Spinal cord (tissue), 10 donors: ENCODE data around the gene SLC39A1. TPM values are rescaled to one million over a fixed set of nuclear protein-coding genes. Genes with fewer than 3 reads are reported as not detected.
"Not testable (repeated sequence)": the region's sequence is repeated elsewhere in the genome, so short reads cannot be mapped to it uniquely, and the experiment has no call there.

Experiments used
- DNase-seq, 6 donors: peaks; one replicate each; pipeline versions ENCODE4 v3.0.0 to v3.0.0-alpha.2; 2013 to 2015; ENCODE audit warnings: low spot score in 6 of 6, low read depth in 4 of 6
- H3K27ac ChIP-seq: one replicate; pipeline ENCODE4 v1.5.1; 2013; ENCODE audit warnings: low read depth, low read length, control low read depth
- H3K27me3 ChIP-seq: one replicate; pipeline ENCODE4 v1.6.1; 2013; ENCODE audit warnings: low read length; ENCODE audit not compliant: control insufficient read depth, insufficient read depth
- H3K36me3 ChIP-seq: one replicate; pipeline ENCODE4 v1.6.1; 2013; ENCODE audit warnings: low read length; ENCODE audit not compliant: control insufficient read depth, insufficient read depth
- H3K4me1 ChIP-seq: one replicate; pipeline ENCODE4 v1.6.1; 2013; ENCODE audit warnings: low read length; ENCODE audit not compliant: control insufficient read depth, insufficient read depth
- H3K4me3 ChIP-seq: one replicate; pipeline ENCODE4 v1.5.1; 2013; ENCODE audit warnings: low read depth, low read length, control low read depth
- H3K9me3 ChIP-seq: one replicate; pipeline ENCODE4 v1.6.1; 2013; ENCODE audit warnings: low read length; ENCODE audit not compliant: control insufficient read depth, insufficient read depth
- WGBS: methylation state at CpG from one replicate; pipeline ENCODE4 v1.1.5; 2013; ENCODE audit warnings: missing lambda C conversion rate; ENCODE audit not compliant: insufficient coverage; 5-methylcytosine and 5-hydroxymethylcytosine counted together
- polyA plus RNA-seq, 2 donors: library from polyadenylated mRNA; unstranded; fragments of 120-200 nt; gene quantifications; one replicate each; pipeline ENCODE4 v1.2.1, GENCODE V29; 2013; ENCODE audit not compliant: insufficient read length in 2 of 2
- total RNA-seq, 2 donors: library from RNA; depleted of rRNA in 1 of 2; stranded (reverse); fragments of 120-200 nt in 1 of 2; fragments of >200 nt in 1 of 2; gene quantifications; one replicate each; pipeline versions ENCODE4 v1.2.3 to v1.2.4, GENCODE V29; 2013 to 2014
- donor health status: healthy.

Gene SLC39A1
- total and polyA plus RNA-seq, 4 donors: 30.5 to 66.0 (median 40.0) TPM

DNA sequence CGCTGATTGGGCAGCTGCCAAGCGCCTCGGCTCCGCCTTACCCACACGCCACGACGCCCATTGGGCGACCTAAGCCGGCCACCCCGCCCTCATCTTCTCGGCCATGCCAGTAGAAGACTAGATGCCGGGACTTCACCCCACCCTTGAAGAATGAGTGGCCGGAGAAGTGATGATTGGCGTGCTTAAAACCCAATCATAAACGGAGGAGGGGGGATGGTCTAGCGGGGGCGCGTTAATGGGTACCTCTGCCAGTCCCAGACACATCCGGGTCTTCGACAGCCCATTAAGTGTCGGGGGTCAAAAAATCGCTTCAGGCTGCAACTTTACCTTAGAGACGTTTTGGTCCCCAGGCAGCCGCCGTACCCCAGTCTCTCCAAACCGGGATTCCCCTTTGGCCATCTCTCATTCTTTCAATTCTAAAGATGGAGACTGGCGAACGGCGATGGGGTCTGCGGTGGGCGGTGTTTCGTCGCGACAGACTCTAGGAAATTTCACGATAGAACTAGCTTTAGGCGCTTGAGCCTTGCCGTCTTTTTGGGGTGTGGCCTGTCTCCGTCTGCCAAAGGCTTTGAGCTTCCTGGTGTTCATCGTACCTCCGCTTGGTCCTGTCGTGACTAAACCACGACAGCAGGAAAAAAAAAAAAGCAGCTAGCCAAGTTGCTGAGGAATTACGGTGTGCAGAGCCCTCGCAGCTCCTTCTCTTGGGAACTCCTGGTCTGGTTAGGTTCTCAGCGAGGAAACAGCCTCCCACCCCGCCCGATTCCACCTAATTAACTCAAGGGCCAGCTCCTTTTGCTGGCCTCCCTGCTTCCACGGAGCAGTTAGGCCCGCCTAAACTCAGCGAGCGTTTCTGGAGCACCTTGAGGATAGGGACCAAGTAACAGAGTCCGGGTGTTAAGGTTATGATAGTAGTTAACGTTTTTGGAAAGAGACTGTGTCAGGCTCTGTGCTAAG is 40.1 kb downstream of the SLC39A1 start, which contains the start of gene GATAD2B:
Gene GATAD2B, minus strand, starts transcription at position 1 of the 954 bp plus-strand sequence. CDS start 94,625 bp downstream, outside the sequence.
- H3K36me3 ChIP-seq: no peaks in the 10 kb centered on the region
- peak within 1 kb of the TSS; percentile 93 for H3K27ac ChIP-seq
- H3K27me3 ChIP-seq: no peaks in the 10 kb centered on the region
- H3K4me3 ChIP-seq: peak within 1 kb of the TSS; percentile 84
- H3K4me1 ChIP-seq: peaks cover 28% of the 10 kb centered on the region
- H3K9me3 ChIP-seq: no peaks in the 10 kb centered on the region
- DNase-seq: peak; percentile 99 to 100 (median 100)
- WGBS: 0% methylated on average over 50 of the region's 53 CpGs

DNA sequence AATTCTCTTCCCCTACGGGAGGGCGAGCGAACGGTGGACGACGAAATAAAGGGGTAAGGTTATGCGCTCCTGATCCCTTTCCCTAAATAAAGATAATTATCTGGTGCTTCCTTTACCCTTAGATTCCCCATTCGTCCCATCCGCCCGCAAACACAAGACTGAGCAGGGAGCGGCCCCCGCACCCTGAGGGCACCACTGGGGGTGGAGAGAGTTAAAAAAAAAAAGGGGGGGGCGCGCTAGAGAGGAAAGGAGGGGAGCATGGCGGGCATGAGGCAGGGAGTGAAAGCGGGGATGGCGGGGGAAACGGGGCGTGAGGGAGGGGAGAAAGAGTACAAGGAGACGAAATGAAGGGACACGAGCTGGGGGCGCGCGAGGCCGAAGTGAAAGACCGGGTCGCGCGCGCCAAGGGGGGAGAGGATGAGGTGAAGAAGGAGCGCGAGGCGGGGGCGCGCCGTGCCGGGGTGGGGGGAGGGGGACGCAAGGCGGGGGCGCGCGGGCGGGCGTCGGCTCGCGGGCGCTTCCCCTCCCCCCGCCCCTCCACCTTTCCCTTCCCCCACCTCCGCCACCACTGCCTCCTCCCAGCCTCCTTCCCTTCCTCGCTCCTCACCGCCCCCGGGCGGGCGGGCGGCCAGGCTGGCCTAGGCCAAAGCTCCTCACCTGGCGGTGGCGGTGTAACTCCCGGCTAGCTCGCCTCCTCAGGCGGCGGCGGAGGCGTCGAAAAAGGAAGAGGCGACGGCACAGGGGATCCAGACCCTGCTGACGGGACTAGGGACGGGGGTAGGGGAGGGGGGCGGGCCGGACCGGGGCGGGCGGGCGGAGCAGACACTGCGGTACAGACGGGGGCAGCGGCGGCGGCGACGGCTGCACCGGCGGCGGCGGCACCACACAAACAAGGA is 41.0 kb downstream of the SLC39A1 start:
- H3K27ac ChIP-seq: peak overlapping the region; percentile 92
- peaks cover 22% of the 10 kb centered on the region for H3K4me1 ChIP-seq
- H3K36me3 ChIP-seq: peaks cover 3% of the 10 kb centered on the region
- H3K27me3 ChIP-seq: no peaks in the 10 kb centered on the region
- under 1% methylated on average over 40 of the region's 86 CpGs for whole genome bisulfite sequencing
- peak in 3 of 6 donors; percentile 20 to 79 (median 78) for DNase-seq
- peak overlapping the region; percentile 84 for H3K4me3 ChIP-seq
- H3K9me3 ChIP-seq: no peaks in the 10 kb centered on the region

DNA sequence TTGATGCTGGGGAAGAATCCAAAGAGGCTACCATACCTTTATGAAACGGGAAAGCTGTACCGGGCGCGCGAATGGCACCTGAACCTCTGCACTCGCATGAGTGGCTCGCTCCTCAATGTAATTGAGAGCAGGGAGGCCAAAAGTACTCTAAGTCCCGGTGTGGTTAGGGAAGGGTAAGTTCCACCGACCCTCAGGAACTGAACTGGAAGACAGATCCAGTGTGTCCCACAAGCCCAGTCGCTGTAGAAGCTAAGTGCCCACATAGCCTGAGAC is 41.6 kb downstream of the SLC39A1 start:
- DNase-seq: peak in 1 of 6 donors; percentile 39
- Histone ChIP-seq H3K4me3 (peak overlapping the region; percentile 84), H3K27ac (peak overlapping the region; percentile 73), H3K36me3 (peaks cover 3% of the 10 kb centered on the region), H3K27me3 (no peaks in the 10 kb centered on the region), H3K9me3 (no peaks in the 10 kb centered on the region), H3K4me1 (peaks cover 22% of the 10 kb centered on the region)
- WGBS: 0% methylated on average over 8 of the region's 10 CpGs

DNA sequence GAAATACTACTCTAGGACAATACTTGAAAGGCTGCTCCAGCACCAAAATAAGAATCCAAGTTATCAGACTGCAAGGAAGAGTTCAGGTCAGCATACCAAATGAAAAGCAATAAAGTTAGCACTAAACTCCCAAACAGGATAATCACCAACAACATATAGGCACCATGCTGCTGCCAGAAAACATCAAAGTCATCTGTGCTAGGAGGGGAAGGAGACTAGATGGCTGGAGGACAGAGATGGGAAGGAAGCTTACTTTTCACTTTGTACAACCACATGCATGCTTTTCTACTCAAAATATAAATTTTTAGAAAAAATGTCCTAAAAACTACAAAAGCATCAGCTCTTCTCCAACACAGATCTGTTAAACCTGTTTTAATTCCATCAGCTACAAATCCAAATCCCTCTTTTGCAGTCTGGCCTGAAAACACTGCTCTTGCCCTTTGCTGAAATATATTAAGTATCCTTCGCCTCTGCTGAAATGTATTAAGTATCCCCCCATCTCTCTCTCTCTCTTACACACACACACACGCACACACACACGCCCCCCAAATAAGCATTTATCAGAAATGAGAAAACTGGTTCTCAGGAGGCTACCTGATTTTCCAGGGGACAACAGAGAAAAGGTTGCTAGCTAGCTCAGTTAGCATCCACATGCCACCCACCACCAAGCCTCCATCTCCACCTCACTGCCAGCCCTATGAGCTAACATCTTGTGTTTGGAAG is 42.1 kb downstream of the SLC39A1 start:
- Histone ChIP-seq H3K27me3 (no peaks in the 10 kb centered on the region), H3K4me3 (peak overlapping the region; percentile 84), H3K9me3 (no peaks in the 10 kb centered on the region), H3K27ac (peak overlapping the region; percentile 73), H3K4me1 (peaks cover 22% of the 10 kb centered on the region), H3K36me3 (peaks cover 3% of the 10 kb centered on the region)
- WGBS: 0% methylated on average over 1 of the region's 3 CpGs
- DNase-seq: no peak

DNA sequence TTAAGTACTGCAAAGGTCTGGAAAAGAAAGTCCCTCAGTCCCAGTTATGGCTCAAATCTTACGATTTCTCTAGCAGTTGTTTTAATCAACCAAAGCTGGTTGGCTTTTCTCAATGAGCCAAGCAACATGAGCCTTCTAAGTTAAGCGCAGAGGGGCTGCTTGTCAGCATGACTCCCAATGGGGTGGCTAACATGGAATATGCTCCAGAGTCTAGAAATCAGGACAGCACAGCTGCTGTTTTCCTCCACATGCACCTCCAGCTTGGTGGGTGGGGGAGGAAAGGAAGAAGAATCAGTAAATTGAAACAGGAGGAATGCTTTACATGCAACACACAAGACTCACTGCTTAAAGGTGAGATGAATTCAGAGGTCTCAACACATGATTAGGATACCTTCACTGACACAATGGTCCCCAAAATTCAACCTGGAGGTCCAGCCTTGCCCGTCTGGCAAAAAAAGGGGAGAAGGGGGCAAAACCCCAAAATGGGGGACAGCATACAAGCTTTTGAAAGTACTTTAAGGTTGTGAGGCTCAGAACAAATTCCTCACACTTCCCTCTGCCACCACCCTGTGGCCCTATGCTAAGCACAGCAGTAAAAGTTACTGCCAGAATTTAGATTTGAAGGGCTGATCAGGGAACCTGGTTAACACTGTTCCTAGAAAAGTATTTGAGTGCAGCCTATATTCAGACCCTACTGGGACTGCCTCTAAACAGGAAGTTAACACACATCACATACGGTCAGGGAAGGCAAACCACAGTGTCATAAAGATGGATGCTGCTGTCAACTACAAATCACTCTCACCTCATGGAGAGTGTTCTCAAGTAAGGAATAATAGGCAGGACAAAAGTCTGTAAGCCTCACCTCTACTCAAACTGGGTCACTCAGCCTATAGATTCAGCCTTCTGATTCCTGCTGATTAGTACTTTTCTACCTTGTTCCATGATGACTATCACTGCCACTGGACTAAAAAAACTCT is 43.2 kb downstream of the SLC39A1 start:
- Histone ChIP-seq H3K36me3 (peaks cover 3% of the 10 kb centered on the region), H3K4me1 (peaks cover 22% of the 10 kb centered on the region), H3K27ac (no peak overlapping the region), H3K27me3 (no peaks in the 10 kb centered on the region), H3K4me3 (no peak overlapping the region), H3K9me3 (no peaks in the 10 kb centered on the region)
- DNase-seq: peak in 2 of 6 donors; percentile 23 to 52
- WGBS: 63% methylated on average over 2 of the region's 4 CpGs

DNA sequence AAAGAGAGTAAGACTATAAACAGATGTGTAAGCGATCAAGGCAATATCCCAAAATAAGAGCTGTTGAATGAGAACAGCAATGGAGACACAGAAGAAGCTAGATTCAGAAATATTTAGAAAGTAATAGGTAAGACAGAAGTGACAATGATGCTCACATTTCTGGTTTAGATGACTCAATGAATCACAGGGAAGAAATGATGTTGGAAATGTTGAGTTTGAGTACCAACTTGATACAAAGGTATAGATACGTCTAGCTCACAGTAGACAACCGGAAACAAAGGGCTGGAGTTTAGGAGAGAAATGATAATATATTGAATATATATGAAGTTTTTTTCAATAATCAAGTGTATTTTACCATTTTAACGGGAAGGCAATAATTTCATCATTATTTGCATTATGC is 47.0 kb downstream of the SLC39A1 start:
- peaks cover 3% of the 10 kb centered on the region for H3K36me3 ChIP-seq
- no peaks in the 10 kb centered on the region for H3K9me3 ChIP-seq
- no peak overlapping the region for H3K27ac ChIP-seq
- H3K4me3 ChIP-seq: no peak overlapping the region
- DNase-seq: no peak
- WGBS: 100% methylated on average over 1 of the region's 4 CpGs
- no peaks in the 10 kb centered on the region for H3K27me3 ChIP-seq
- peaks cover 10% of the 10 kb centered on the region for H3K4me1 ChIP-seq

DNA sequence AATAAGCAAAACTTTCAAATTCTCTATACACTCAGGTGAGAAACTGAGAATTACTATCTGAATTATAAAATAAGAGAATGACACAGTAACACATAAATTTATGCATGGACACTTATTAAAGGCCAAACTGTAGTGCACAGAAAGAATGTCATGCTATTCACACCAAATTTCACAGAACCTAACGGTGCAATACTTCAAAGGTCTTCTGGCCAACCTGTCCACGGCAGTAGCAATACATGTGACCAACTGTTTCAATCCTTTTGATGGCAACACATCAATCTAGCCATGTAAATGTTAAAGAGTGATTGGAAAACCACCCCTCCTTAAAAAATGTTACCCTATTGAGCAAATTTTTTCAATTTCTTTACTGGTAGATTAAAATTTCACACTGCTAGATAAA is 51.0 kb downstream of the SLC39A1 start:
- no peak overlapping the region for H3K27ac ChIP-seq
- DNase-seq: no peak
- 50% methylated on average over 1 of the region's 2 CpGs for WGBS
- no peaks in the 10 kb centered on the region for H3K27me3 ChIP-seq
- no peaks in the 10 kb centered on the region for H3K9me3 ChIP-seq
- H3K4me1 ChIP-seq: no peaks in the 10 kb centered on the region
- no peak overlapping the region for H3K4me3 ChIP-seq
- peaks cover 12% of the 10 kb centered on the region for H3K36me3 ChIP-seq

DNA sequence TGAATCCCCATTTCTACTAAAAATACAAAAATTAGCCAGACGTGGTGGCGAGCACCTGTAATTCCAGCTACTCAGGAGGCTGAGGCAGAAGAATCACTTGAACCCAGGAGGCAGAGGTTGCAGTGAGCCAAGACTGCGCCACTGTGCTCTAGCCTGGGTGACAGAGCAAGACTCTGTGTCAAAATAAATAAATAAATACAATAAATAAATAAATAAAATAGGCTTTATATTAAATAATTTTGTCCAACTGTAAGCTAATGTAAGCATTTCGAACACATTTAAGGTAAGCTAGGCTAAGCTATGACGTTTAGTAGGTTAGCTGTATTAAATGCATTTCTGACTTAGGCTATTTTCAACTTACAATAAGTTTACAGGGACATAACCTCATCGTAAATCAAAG is 52.8 kb downstream of the SLC39A1 start:
- not testable (repeated sequence) for H3K4me3 ChIP-seq
- no CpG with 5 or more reads among the region's 6 CpGs for WGBS
- peaks cover 11% of the 10 kb centered on the region for H3K36me3 ChIP-seq

More for the DNA sequence above, 52.8 kb downstream of the SLC39A1 start:
- DNase-seq, H3K4me1 ChIP-seq, H3K9me3 ChIP-seq, H3K27ac ChIP-seq, H3K27me3 ChIP-seq: not testable (repeated sequence)
